MM.1S (cell line): ENCODE data around the gene ZNF282.
"Not testable (repeated sequence)": the region's sequence is repeated elsewhere in the genome, so short reads cannot be mapped to it uniquely, and the experiment has no call there.

ENCODE experiments used
- DNase-seq: peaks from one replicate; pipeline ENCODE4 v3.0.0-alpha.2; 2015
- H2AFZ ChIP-seq: fragments of 300-600 bp; sonication (generic); 2 replicates; pipeline ENCODE4 v1.6.0; 2016; ENCODE audit warnings: antibody characterized with exemption, low read length
- H3F3A ChIP-seq: fragments of 300-600 bp; sonication (generic); 2 replicates; pipeline ENCODE4 v1.6.1; 2016; ENCODE audit warnings: mild to moderate bottlenecking, antibody characterized with exemption, low read length, moderate library complexity, mixed read lengths; ENCODE audit not compliant: insufficient read depth
- H3K27ac ChIP-seq: fragments of 300-600 bp; sonication (generic); 2 replicates; pipeline ENCODE4 v1.5.1; 2016; ENCODE audit warnings: mild to moderate bottlenecking, low read length
- H3K27me3 ChIP-seq: fragments of 300-600 bp; sonication (generic); replicated peaks from 2 replicates; pipeline ENCODE4 v1.6.0; 2016; ENCODE audit warnings: low read length; ENCODE audit not compliant: insufficient read depth
- H3K36me3 ChIP-seq: fragments of 300-600 bp; sonication (generic); replicated peaks from 2 replicates; pipeline ENCODE4 v1.6.1; 2016; ENCODE audit warnings: mild to moderate bottlenecking, low read length, mixed read lengths; ENCODE audit not compliant: insufficient read depth
- H3K4me1 ChIP-seq: fragments of 300-600 bp; sonication (generic); 2 replicates; pipeline ENCODE4 v1.6.1; 2016; ENCODE audit warnings: low read length, mixed read lengths
- H3K4me2 ChIP-seq: fragments of 300-600 bp; sonication (generic); 2 replicates; pipeline ENCODE4 v1.6.0; 2016; ENCODE audit warnings: low read depth, low read length
- H3K4me3 ChIP-seq: fragments of 300-600 bp; sonication (generic); 2 replicates; pipeline ENCODE4 v1.5.1; 2016; ENCODE audit warnings: low read length, mixed read lengths
- H3K79me2 ChIP-seq: fragments of 300-600 bp; sonication (generic); 2 replicates; pipeline ENCODE4 v1.6.1; 2016; ENCODE audit warnings: mixed run types, low read length, mixed read lengths
- H3K9ac ChIP-seq: fragments of 300-600 bp; sonication (generic); 2 replicates; pipeline ENCODE4 v1.6.1; 2016; ENCODE audit warnings: low read length, mixed read lengths
- H3K9me2 ChIP-seq: fragments of 300-600 bp; sonication (generic); replicated peaks from 2 replicates; pipeline ENCODE4 v1.6.1; 2016; ENCODE audit warnings: mild to moderate bottlenecking, low read length, mixed read lengths; ENCODE audit not compliant: insufficient read depth
- H3K9me3 ChIP-seq: fragments of 300-600 bp; sonication (generic); replicated peaks from 2 replicates; pipeline ENCODE4 v1.6.1; 2016; ENCODE audit warnings: mild to moderate bottlenecking, low read length, mixed read lengths; ENCODE audit not compliant: insufficient read depth
- H4K20me1 ChIP-seq: fragments of 300-600 bp; sonication (generic); 2 replicates; pipeline ENCODE4 v1.6.1; 2016; ENCODE audit warnings: mild to moderate bottlenecking, low read length, moderate library complexity, mixed read lengths; ENCODE audit not compliant: insufficient read depth
- EZH2 ChIP-seq: fragments of 300-600 bp; sonication (generic); optimal IDR thresholded peaks from 2 replicates; pipeline ENCODE3; 2017; ENCODE audit warnings: low read depth, mild to moderate bottlenecking, antibody characterized with exemption, low read length, mixed read lengths
- EZH2phosphoT487 ChIP-seq: fragments of 300-600 bp; sonication (generic); IDR thresholded peaks from 2 replicates; pipeline ENCODE4 v1.6.1; 2018; ENCODE audit warnings: antibody characterized with exemption, low read length
- TF ChIP-seq, protein P1 (sequence below): fragments of 300-600 bp; sonication (generic); IDR thresholded peaks from 2 replicates; pipeline ENCODE4 v1.5.1; 2016; ENCODE audit warnings: antibody characterized with exemption, low read length, mixed read lengths

The ZNF282 gene

DNA sequence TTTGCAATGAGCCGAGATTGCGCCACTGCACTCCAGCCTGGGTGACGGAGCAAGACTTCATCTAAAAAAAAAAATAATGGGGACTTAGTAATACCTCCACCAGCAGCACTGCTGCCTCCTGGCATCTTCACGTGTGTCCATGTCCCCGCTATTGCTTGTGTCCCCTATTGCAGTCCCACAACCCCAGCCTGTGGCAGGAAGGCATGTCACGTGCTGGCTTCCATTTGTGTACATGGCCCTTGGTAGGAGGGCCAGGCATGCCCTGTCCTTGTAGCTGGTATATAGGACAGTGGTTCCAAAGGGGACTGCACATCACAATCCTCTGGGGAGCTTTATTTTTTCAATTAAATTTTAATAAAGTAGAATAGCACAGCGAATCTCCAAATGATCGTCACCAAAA is 72.4 kb downstream of the ZNF282 start:
- H3K27me3 ChIP-seq, result no peaks in the 10 kb centered on the region
- H3K9ac ChIP-seq, result no peak overlapping the region
- TF ChIP-seq EZH2phosphoT487 (no peak), EZH2 (no peak)
- TF ChIP-seq, protein P1, sequence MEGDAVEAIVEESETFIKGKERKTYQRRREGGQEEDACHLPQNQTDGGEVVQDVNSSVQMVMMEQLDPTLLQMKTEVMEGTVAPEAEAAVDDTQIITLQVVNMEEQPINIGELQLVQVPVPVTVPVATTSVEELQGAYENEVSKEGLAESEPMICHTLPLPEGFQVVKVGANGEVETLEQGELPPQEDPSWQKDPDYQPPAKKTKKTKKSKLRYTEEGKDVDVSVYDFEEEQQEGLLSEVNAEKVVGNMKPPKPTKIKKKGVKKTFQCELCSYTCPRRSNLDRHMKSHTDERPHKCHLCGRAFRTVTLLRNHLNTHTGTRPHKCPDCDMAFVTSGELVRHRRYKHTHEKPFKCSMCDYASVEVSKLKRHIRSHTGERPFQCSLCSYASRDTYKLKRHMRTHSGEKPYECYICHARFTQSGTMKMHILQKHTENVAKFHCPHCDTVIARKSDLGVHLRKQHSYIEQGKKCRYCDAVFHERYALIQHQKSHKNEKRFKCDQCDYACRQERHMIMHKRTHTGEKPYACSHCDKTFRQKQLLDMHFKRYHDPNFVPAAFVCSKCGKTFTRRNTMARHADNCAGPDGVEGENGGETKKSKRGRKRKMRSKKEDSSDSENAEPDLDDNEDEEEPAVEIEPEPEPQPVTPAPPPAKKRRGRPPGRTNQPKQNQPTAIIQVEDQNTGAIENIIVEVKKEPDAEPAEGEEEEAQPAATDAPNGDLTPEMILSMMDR, result no peak
- H3K9me3 ChIP-seq, result no peaks in the 10 kb centered on the region
- H3K36me3 ChIP-seq, result no peaks in the 10 kb centered on the region
- H3K79me2 ChIP-seq, result peaks cover under 1% of the 10 kb centered on the region; the same call in 1 of the 2 replicates
- no peaks in the 10 kb centered on the region for H3K9me2 ChIP-seq
- no peak overlapping the region for H3K4me2 ChIP-seq
- H2AFZ ChIP-seq, result no peak overlapping the region
- no peak overlapping the region for H3K4me3 ChIP-seq
- DNase-seq, result no peak
- no peaks in the 10 kb centered on the region for H4K20me1 ChIP-seq
- no peak overlapping the region for H3K27ac ChIP-seq
- H3K4me1 ChIP-seq, result peaks cover 8% of the 10 kb centered on the region; the same call in 1 of the 2 replicates
- H3F3A ChIP-seq, result peaks cover 6% of the 10 kb centered on the region; the same call in 1 of the 2 replicates

DNA sequence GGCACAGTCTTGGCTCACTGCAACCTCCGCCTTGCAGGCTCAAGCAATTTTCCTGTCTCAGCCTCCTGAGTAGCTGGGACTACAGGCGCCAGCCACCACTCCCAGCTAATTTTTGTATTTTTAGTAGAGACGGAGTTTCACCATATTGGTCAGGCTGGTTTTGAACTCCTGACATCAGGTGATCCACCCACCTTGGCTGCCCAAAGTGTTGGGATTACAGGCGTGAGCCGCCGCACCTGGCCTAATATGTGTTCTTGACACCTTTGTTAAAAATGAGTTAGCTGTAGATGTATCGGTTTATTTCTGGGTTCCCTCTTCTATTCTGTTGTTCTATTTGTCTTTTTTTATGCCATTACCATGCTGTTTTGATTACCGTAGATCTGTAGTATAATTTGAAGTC is 79.1 kb downstream of the ZNF282 start:
- H3K27ac ChIP-seq, H3K4me2 ChIP-seq, H2AFZ ChIP-seq, H3K9me2 ChIP-seq, H3K27me3 ChIP-seq, DNase-seq, H3F3A ChIP-seq, H4K20me1 ChIP-seq, H3K9ac ChIP-seq, H3K4me3 ChIP-seq, H3K9me3 ChIP-seq, H3K4me1 ChIP-seq, H3K36me3 ChIP-seq, H3K79me2 ChIP-seq: not testable (repeated sequence)
